Activated naive CD4-positive, alpha-beta T cell treated with anti-CD3 and anti-CD28 coated beads for 36 hours (primary cell): ENCODE measurements around the gene DMKN. TPM values are rescaled to one million over a fixed set of nuclear protein-coding genes. Genes with fewer than 3 reads are reported as not detected.

Experiments
- CTCF ChIA-PET: fragments of 350-600 bp; sonication (Branson Sonifier 250); formaldehyde crosslinking; loops from one replicate; lab custom pipeline; 2021; ENCODE audit warnings: antibody characterized with exemption; lab: Charles Lee
- DNase-seq: peaks from one replicate; pipeline ENCODE4 v3.0.0-alpha.2; 2020
- H3K27ac Mint-ChIP-seq: one replicate; pipeline ENCODE4 v1.8.0; 2021; ENCODE audit warnings: mild to moderate bottlenecking, mixed read lengths
- H3K27me3 Mint-ChIP-seq: one replicate; pipeline ENCODE4 v1.8.0; 2021; ENCODE audit warnings: low read depth, mixed read lengths
- H3K36me3 Mint-ChIP-seq: one replicate; pipeline ENCODE4 v1.8.0; 2021; ENCODE audit warnings: low read depth, mixed read lengths
- H3K4me1 Mint-ChIP-seq: one replicate; pipeline ENCODE4 v1.8.0; 2021; ENCODE audit warnings: low read depth, mixed read lengths
- H3K4me3 Mint-ChIP-seq: one replicate; pipeline ENCODE4 v1.8.0; 2021; ENCODE audit warnings: mild to moderate bottlenecking, moderate library complexity, mixed read lengths
- H3K9me3 Mint-ChIP-seq: one replicate; pipeline ENCODE4 v1.8.0; 2021; ENCODE audit warnings: mixed read lengths
- intact Hi-C: fragments of 100-400 bp; cut with micrococcal nuclease; formaldehyde crosslinking; loops from one replicate; pipeline ENCODE4 v1.15.1; 2023
- total RNA-seq, 2 experiments: library from RNA; stranded (reverse); gene quantifications; one replicate each; pipeline ENCODE4 v1.2.3, GENCODE V29; 2021

The DMKN gene
- total RNA-seq, 2 experiments from 2014 or later, result 0.86 to 1.7 TPM

DNA sequence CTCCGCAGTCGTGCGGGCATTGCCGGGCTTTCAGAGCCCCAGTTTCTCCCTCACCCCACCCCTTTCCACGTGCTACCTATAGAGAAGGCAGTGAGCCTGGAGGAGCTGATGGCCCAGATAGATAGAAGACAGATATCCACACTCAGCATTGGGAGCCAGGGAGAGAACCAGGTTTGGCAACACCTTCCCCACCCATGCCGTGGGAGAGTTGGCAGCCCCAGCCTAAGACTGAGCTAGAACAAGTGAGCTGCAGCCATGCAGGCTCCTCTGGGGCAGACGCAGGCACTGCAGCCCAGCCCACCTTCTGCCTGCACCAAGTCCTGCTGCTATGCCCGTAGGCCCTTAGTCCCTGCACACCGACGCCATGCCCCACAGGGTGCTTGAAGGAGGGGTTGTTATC is 12.8 kb downstream of the DMKN start:
- H3K4me3 Mint-ChIP-seq, result no peak overlapping the region
- no peaks in the 10 kb centered on the region for H3K36me3 Mint-ChIP-seq
- intact Hi-C loops, result no loop called here
- CTCF ChIA-PET, result interaction anchor here (0.8 to 1.0 kb wide), 2 partner anchors 9 to 12 kb away, joined by 3 to 4 read pairs; no protein-coding TSS in a partner anchor
- peaks cover 5% of the 10 kb centered on the region for H3K27me3 Mint-ChIP-seq
- H3K4me1 Mint-ChIP-seq, result no peaks in the 10 kb centered on the region
- DNase-seq, result no peak
- no peaks in the 10 kb centered on the region for H3K9me3 Mint-ChIP-seq
- H3K27ac Mint-ChIP-seq, result no peak overlapping the region

DNA sequence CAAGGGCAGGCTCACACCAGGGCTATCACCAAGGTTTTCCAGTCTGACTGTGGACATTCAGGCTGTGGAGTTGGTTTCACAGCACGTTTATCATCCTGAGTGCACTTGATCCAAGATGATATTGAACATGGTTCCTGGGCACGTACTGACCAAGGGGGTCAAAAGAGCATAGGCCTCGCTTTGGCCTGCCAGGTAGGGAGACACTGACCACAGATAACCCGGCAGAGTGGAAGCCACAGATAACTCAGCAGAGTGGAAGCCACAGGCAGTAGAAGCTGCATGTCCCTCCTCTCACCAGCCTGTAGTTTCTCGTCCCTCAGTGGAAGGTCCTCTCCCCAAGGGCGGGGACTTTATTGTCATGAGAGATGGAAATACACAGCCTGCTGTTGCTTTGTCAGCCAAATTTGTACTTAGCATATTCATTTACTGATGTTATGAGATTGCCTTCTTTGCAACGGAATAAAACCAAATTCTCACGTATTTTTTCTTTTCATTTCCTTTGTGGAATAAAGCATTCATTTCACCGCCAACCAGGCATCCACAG is 14.4 kb downstream of the DMKN start:
- Mint-ChIP-seq H3K4me3 (no peak overlapping the region), H3K27me3 (no peaks in the 10 kb centered on the region), H3K36me3 (no peaks in the 10 kb centered on the region), H3K4me1 (peaks cover 4% of the 10 kb centered on the region), H3K9me3 (no peaks in the 10 kb centered on the region), H3K27ac (no peak overlapping the region)
- no peak for DNase-seq
- intact Hi-C loops, result no loop called here
- CTCF ChIA-PET, result no interaction called here

DNA sequence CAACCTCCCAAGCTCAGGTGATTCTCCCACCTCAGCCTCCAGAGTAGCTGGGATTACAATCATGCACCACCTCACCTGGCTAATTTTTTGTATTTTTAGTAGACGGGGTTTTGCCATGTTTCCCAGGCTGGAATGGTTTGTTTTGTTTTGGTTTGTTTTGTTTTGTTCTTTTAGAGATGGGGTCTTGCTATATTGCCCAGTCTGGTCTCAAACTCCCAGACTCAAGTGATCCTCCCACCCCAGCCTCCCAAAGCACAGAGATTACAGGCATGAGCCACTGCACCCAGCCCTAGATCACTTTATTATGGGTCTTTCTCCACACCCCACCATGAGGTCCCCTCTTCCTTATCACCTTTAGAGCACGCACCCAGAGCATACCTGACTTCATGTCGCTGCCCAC is 15.2 kb downstream of the DMKN start:
- intact Hi-C loops, result no loop called here
- H3K36me3 Mint-ChIP-seq, result no peaks in the 10 kb centered on the region

DNA sequence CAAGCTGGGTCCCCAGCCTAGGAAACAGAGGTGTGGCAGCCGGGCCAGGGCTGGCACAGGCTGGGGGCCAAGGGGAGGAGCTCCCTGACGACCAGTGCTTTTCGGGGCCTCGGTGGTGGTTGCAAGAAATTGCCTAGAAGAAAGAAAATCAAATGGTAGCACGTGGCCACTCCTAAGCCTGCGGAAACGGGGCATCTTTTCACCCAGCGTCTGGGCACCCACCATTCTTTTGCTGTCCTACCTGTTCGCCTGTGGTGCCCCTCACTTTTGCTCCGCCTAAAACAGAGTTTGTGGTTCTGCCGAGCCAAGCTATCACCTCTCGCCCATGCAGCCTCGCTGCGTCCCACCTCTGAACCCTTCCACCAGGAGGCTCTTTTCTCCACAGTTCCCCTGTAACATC is 16.0 kb downstream of the DMKN start:
- H3K9me3 Mint-ChIP-seq, result no peaks in the 10 kb centered on the region
- H3K27me3 Mint-ChIP-seq, result no peaks in the 10 kb centered on the region
- H3K4me3 Mint-ChIP-seq, result no peak overlapping the region
- no peak for DNase-seq
- CTCF ChIA-PET, result interaction anchor here (1.0 to 1.1 kb wide), 3 partner anchors 11 to 144 kb away, joined by 3 to 5 read pairs (median 3); no protein-coding TSS in a partner anchor
- intact Hi-C loops, result no loop called here
- H3K36me3 Mint-ChIP-seq, result no peaks in the 10 kb centered on the region
- H3K27ac Mint-ChIP-seq, result no peak overlapping the region
- peaks cover 4% of the 10 kb centered on the region for H3K4me1 Mint-ChIP-seq

More for the DNA sequence above, 15.2 kb downstream of the DMKN start:
- CTCF ChIA-PET, result interaction anchor here (1.1 kb wide), 1 partner anchor 12 kb away, joined by 3 read pairs; no protein-coding TSS in a partner anchor
- Mint-ChIP-seq H3K27me3 (no peaks in the 10 kb centered on the region), H3K9me3 (no peaks in the 10 kb centered on the region), H3K4me3 (no peak overlapping the region), H3K27ac (no peak overlapping the region), H3K4me1 (peaks cover 4% of the 10 kb centered on the region)
- DNase-seq, result no peak

DNA sequence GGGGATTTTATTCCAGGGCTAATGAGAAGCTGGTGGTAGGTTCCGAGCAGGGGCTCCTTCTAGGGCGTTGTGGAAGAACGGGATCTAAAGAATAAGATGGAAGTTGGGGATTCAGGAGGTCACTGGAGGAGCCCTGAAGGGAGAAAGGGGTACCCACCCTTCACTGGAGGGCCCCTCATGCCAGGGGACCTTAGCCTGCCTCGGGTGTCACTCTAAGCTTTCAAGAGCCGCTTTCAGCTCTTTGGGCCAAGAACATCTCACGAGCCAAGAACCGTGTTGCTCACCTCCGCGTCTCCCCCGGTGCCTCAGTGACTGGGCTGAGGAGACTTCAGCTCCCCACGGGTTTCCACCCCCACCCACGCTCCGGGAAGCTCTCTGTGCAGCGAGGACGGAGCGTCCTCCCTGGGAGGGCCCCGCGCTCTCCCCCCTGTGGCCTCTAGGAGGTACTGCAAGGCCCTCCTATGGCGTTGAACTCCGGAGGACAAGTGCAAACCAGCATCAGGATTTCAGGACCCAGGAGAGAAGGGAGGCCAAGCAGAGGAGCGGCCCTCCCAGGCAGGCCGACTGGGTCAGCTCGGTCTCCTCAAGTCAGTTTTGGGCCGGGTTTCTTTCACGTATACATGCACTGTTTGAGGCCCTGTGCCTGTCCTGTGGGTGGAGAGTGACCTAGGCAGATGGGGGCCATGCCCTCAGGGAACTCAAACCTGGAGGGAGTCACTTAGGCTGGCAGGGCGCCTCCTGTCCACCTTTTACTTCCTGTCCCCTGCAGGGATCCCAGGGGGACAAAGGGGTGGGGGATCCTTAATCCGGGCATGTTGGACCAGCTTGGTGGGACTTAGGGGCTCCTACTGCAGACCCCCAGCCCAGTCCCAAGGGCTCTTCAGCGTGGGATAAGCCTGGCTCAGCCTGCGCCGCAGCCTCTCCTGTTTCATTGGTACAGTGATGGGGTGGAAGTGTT is 18.1 kb downstream of the DMKN start:
- H3K36me3 Mint-ChIP-seq, result no peaks in the 10 kb centered on the region
- H3K4me3 Mint-ChIP-seq, result no peak overlapping the region
- H3K9me3 Mint-ChIP-seq, result no peaks in the 10 kb centered on the region
- CTCF ChIA-PET, result interaction anchor here (0.6 to 1.9 kb wide), 31 partner anchors 9 to 541 kb away, joined by 3 to 44 read pairs (median 4); partner anchors contain the start of genes DMKN and FFAR1
- H3K27ac Mint-ChIP-seq, result no peak overlapping the region
- intact Hi-C loops, result loop anchor here (1.0 to 2.0 kb wide), 3 partner anchors 75 to 247 kb away; partner anchors contain the start of gene LSR
- peaks cover 4% of the 10 kb centered on the region for H3K4me1 Mint-ChIP-seq
- DNase-seq, result peak; percentile 83
- H3K27me3 Mint-ChIP-seq, result no peaks in the 10 kb centered on the region

DNA sequence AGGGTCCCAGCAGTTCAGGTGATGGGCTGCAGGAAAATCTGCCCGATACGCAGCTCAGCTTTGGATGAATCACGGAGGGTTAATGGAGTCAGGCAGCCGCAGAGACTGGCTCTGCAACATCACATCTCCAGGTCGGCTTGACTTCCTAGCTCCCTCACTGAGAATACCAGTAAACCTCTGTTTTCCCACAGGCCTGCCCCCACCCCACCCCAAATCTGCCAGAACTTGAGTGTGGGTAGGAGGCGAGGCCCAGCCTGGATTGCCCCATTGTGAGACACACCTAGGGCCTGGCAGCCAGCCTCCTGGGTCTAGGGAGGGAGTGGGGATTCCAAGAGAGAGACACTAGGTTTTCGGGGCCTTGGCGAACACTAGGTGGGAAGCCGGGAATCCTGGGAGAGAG is 19.5 kb downstream of the DMKN start:
- no peak overlapping the region for H3K27ac Mint-ChIP-seq
- intact Hi-C loops, result loop anchor here (2.0 kb wide), 1 partner anchor 245 kb away; the partner anchor contains the start of gene LSR
- CTCF ChIA-PET, result interaction anchor here (0.6 to 1.0 kb wide), 3 partner anchors 9 to 427 kb away, joined by 3 to 5 read pairs (median 3); no protein-coding TSS in a partner anchor

DNA sequence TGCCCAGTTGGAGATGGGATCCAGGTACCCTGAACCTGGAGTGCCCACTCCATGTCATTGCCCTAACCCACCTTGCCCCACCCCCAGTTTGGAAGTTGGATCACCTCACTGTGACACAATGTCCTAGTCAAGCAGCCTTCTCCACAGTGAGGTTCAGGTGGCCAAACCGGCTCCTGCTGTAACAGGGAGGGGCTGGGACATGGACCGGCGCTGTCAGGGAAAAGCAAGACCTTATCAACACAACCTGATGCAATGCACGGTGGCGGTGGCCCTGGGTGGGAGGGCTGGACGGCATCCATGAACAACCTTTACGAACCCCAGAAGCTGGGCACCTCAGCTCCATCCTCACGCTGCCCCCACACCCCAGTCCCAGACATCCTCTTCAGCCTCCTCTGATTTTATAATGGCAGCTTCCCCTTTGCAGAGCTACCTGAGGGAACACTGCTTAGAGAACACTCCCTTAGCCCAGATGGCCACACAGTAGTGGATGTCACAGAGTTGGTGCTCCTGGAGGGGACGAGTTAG is 21.6 kb downstream of the DMKN start:
- no peaks in the 10 kb centered on the region for H3K36me3 Mint-ChIP-seq
- H3K4me3 Mint-ChIP-seq, result no peak overlapping the region
- H3K27ac Mint-ChIP-seq, result no peak overlapping the region
- DNase-seq, result no peak
- intact Hi-C loops, result no loop called here
- peaks cover 4% of the 10 kb centered on the region for H3K4me1 Mint-ChIP-seq
- H3K9me3 Mint-ChIP-seq, result no peaks in the 10 kb centered on the region
- CTCF ChIA-PET, result interaction anchor here (0.9 kb wide), 1 partner anchor 139 kb away, joined by 3 read pairs; no protein-coding TSS in a partner anchor
- H3K27me3 Mint-ChIP-seq, result peaks cover 3% of the 10 kb centered on the region

More for the DNA sequence above, 19.5 kb downstream of the DMKN start:
- Mint-ChIP-seq H3K9me3 (no peaks in the 10 kb centered on the region), H3K27me3 (peaks cover 3% of the 10 kb centered on the region), H3K4me1 (peaks cover 4% of the 10 kb centered on the region), H3K4me3 (no peak overlapping the region), H3K36me3 (no peaks in the 10 kb centered on the region)
- DNase-seq, result no peak

DNA sequence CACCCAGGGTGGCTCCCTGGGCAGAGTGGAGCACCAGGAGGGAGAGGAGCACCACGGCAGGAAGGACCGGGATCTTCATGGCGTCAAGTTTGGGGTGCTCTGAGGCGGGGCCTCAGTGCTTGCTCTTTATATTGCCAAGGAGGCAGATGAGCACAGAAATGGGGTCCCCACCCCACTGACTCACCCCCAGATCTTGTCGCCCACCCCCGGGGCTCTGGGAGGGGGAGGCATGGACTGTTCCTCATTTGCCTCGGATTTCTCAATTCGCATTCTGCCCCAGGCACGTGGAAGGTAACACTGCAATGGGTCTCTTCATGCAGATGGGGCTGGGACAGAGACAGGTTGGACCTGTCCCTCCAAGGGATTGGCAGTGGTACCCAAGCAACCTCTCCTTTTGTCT is 23.1 kb downstream of the DMKN start, which contains the start of gene KRTDAP:
Gene KRTDAP (minus strand): TSS at position 101 of the 400 bp plus-strand sequence. CDS start 22 bp downstream, at position 79.
- intact Hi-C loops, result no loop called here
- DNase-seq, result no peak
- Mint-ChIP-seq H3K27ac (no peak within 1 kb of the TSS), H3K27me3 (peaks cover 3% of the 10 kb centered on the region), H3K9me3 (no peaks in the 10 kb centered on the region), H3K4me1 (peaks cover 4% of the 10 kb centered on the region), H3K4me3 (no peak within 1 kb of the TSS), H3K36me3 (no peaks in the 10 kb centered on the region)
- CTCF ChIA-PET, result interaction anchor here (0.5 kb wide), 1 partner anchor 632 kb away, joined by 3 read pairs; no protein-coding TSS in a partner anchor

DNA sequence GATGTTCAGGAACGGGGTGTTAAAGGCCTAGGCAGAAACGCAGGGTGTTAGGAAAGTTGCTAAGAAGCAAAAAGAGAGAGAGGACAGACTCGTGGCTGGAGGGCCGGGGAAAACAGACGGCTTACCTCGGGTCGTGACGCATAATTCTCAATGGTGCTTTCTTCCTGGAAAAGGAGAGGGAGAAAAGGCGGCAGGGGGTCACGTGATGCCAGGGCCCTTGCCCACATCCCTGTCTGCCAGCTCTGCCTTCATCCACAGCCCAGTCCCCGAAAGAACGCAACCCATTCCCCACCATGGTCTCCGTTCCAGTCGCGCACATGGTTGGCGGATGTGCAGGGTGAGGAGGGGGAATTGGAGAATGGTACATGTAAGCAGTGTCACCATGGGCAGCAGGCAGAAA is 24.8 kb downstream of the DMKN start:
- Mint-ChIP-seq H3K4me3 (no peak overlapping the region), H3K4me1 (peaks cover 6% of the 10 kb centered on the region), H3K9me3 (no peaks in the 10 kb centered on the region), H3K27me3 (peaks cover 3% of the 10 kb centered on the region), H3K27ac (no peak overlapping the region), H3K36me3 (no peaks in the 10 kb centered on the region)
- CTCF ChIA-PET, result interaction anchor here (1.4 to 1.6 kb wide), 3 partner anchors 12 to 136 kb away, joined by 3 to 4 read pairs (median 4); no protein-coding TSS in a partner anchor
- no peak for DNase-seq
- intact Hi-C loops, result no loop called here

DNA sequence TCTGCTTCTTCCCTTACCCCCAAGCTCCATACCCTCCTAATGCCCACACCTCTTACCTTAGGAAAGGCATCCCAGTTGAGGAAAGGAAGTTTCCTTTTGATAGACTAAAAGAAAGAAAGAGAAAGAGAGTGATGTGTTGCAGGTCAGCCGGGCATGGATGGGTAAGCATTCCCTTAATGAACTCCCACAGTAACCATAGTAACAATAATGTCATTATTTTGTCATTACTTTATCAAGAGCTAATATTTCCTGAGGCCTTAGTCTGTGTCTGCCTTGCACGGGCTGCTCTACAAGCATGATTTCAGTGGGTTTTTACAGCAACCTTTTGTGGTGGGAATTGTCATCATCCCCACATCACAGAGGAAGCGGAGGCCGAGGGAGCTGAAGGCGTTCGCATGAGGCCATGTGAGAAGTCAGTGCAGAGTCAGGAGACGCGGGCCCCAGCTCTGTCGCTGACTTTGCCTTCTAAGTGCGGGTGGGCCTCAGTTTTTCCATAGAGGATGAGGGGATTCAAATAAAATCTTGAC is 25.7 kb downstream of the DMKN start:
- H3K4me1 Mint-ChIP-seq, result peaks cover 6% of the 10 kb centered on the region
- no peaks in the 10 kb centered on the region for H3K9me3 Mint-ChIP-seq
- H3K4me3 Mint-ChIP-seq, result no peak overlapping the region
- intact Hi-C loops, result no loop called here
- H3K27ac Mint-ChIP-seq, result no peak overlapping the region
- H3K27me3 Mint-ChIP-seq, result peaks cover 3% of the 10 kb centered on the region
- H3K36me3 Mint-ChIP-seq, result no peaks in the 10 kb centered on the region
- CTCF ChIA-PET, result interaction anchor here (0.6 to 1.5 kb wide), 4 partner anchors 17 to 160 kb away, joined by 3 to 4 read pairs (median 4); no protein-coding TSS in a partner anchor
- DNase-seq, result no peak

DNA sequence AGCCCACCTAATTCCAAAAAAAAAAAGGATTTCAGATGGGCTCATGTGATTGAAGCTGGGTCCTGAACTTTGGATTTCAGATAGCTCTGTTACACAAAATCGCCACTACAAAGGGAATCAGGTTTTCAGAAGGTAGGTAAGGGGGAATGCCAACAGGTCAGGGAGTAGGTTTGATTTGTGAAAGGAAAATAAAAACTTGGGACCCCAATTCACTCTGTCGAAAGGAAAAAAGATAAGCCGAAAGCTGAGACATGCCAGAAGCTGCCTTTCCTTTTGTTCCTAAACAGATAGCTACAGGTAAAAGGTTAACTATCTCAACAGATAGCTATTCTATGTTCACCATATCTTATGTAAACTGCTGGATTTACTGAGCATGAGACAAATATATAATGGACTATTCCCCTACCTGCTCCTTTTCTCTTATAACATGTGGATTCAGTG is 27.2 kb downstream of the DMKN start:
- intact Hi-C loops, result no loop called here

More for the DNA sequence above, 27.2 kb downstream of the DMKN start:
- no peak overlapping the region for H3K27ac Mint-ChIP-seq
- peaks cover 3% of the 10 kb centered on the region for H3K27me3 Mint-ChIP-seq
- H3K36me3 Mint-ChIP-seq, result no peaks in the 10 kb centered on the region
- peaks cover 6% of the 10 kb centered on the region for H3K4me1 Mint-ChIP-seq
- CTCF ChIA-PET, result interaction anchor here (1.0 to 2.5 kb wide), 2 partner anchors 9 to 24 kb away, joined by 3 to 15 read pairs; no protein-coding TSS in a partner anchor
- no peaks in the 10 kb centered on the region for H3K9me3 Mint-ChIP-seq
- H3K4me3 Mint-ChIP-seq, result no peak overlapping the region
- no peak for DNase-seq
